Stimulated activated CD4-positive, alpha-beta T cell treated with anti-CD3 and anti-CD28 coated beads, Interleukin-4, amount 100 ng/mL, for 4 hours (primary cell): ENCODE results near the gene SLX4IP.

ENCODE experiments used
- DNase-seq, 2 experiments: peaks; one replicate each; pipeline ENCODE4 v3.0.0-alpha.2; 2020

The SLX4IP gene

DNA sequence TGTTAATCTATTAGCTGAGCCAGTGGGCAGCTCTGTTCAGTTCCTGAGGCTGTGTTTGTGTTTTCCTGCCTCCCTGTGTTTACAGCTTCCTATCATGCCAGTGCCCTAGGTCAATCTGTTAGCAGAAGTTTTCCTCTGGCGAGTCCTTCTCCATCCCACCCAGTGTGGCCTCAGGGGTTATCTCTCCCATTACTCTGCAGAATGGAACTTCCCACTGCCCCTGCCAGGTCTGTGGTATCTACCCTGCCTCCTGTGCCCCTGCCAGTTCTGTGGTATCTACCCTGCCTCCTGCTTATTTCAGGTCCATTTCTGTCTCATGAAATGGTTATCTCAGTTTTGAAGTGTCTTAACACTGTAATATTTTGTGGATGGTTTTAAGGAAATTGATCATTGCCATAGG, 63.1 kb downstream of the SLX4IP start:
- DNase-seq = no peak

DNA sequence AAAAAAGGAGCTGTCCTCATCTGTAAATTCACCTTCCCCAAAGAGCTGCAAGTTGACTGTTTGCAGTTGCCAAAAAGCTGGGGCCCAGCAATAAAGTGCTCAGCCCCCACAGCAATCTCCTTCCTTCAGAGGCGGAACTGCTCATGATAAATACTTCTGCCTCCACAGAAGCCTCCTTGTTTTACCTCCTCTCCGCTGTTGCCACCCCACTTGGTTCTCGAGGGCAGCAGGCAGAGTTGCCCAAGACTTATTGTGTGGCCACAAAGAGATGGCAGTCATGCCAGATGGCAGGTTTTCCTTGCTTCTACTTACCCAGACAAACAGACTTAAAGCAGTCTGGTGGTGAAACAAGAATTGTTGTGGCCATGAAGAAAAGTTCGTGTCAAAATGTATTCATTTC, 66.3 kb downstream of the SLX4IP start:
- DNase-seq = peak in 1 of 2 experiments; percentile 7

DNA sequence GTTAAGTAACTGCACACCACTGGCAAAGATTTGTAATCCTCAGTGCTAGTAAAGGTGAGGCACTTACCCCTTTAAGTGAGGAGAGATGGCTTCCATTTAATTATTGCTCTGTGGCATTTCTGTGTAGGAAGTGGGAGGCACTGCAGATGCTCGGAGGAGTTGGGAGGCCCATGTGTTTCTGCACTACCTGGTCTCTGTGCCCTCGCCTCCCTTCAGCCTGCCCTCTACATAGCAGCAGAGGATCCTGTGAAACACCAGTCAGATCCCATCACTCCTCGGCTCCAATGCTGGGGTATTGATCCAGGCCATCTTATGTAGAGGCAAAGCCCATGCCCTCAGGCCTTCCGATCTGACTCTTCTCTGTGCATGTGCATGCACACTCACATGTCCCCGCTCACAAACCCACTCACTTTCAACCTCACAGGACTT, 67.0 kb downstream of the SLX4IP start:
- no peak for DNase-seq

DNA sequence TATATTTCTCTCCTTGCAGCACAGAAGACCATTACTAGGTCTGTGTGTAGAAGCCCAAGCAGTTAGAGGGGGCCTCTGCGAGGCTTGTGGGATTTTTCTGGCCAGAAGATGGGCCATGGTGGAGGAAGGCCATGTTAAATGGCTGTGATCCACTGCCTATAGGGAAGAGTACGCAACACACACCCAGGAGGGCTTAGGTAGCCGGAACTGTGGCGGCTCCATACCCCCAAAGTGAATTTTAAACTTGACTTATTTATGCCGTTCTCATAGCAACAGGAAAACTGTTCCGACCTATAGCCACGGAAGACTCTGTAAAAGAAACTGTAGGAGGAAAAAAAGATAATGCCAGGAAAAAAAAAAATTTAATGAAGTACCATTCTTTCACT, 69.5 kb downstream of the SLX4IP start:
- no peak for DNase-seq

DNA sequence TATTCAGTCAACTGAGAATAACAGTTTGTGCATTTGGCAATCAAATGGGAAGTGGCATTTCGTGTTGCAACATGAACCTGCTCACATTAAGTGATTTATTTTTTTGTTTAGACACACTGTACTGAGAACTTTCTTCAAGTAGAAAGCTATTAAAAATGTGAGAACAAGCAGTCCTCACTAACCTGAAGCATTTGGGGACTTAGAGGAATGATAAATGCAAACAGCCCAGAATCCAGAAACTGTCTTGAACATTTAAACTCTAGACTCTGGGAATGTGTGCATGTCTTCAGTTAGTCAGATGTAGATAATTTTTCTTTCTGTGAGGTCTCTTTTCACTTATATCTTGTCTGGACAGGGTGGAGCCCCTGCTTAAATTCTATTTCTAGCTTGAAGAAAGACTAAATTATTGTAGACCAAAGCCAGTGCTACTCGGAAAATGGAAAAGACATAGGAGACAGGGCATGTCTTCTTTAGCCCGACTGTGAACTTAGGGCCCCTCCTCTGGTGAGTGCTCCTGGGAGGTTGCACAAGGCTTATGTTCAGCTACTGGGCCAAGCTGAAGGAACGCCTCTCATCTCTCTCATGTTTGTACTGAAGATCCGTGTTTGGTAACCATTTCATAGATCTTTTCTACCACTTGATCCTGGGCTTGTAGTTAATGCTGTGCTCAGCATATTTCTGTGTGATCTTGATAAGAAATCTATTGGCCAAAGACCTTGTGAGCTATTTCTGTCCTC, 70.1 kb downstream of the SLX4IP start:
- DNase-seq = no peak

DNA sequence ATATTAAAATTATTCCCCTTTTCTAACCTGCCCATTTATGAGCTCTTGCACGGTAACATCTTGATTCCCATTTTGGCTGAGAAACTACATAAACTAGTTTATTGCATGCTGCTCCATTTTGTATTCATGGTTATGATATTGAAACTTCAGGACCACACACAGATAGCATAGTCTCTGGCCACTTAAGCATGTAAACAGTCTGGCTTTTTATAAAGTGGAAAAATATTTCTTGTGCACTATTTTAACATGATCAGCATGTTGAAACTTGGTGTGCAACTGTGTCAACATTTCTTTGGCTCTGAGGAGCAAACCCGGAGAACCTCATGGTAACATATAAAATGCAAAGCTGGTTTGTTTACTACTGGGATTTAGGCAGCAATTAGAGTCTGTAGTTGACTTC, 70.7 kb downstream of the SLX4IP start:
- no peak for DNase-seq

DNA sequence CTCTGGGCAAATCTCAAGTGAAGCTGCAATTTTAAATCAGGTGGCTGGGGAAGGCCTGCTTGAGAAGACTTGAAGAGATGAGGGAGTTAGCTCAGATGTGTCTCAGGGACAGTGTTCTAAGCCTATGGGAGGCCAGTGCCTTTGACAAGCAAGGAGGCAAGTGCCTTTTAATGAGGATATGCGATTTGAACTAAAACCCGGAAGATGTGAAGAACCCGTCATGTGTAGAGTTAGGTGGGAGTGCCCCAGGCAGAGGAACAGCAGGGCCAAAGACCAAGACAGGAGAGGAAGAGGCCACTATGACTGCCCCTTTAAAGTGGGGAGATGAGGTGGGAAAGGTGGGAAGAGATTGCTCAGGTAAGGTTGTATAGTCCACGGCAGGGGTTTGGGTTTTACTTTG, 71.9 kb downstream of the SLX4IP start:
- no peak for DNase-seq

DNA sequence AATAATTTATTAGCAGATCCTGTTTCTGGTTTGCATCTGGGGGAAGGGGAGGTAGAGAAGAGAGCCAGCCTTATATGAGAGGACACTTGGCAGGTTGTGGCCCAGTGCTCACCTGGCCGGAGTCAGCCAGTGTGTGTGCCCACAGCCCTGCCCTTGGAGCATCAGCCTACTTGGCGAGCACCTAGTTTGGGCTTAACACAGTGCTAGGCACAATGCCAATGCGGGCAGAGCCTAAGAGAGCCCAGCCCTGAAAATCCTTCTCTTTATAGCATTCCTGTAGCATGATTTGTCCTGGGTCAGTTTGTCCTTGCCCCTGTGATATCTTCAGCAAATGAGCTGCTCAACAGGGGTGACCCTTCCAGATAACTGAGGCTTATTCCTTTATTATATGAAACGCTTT, 73.0 kb downstream of the SLX4IP start:
- no peak for DNase-seq

DNA sequence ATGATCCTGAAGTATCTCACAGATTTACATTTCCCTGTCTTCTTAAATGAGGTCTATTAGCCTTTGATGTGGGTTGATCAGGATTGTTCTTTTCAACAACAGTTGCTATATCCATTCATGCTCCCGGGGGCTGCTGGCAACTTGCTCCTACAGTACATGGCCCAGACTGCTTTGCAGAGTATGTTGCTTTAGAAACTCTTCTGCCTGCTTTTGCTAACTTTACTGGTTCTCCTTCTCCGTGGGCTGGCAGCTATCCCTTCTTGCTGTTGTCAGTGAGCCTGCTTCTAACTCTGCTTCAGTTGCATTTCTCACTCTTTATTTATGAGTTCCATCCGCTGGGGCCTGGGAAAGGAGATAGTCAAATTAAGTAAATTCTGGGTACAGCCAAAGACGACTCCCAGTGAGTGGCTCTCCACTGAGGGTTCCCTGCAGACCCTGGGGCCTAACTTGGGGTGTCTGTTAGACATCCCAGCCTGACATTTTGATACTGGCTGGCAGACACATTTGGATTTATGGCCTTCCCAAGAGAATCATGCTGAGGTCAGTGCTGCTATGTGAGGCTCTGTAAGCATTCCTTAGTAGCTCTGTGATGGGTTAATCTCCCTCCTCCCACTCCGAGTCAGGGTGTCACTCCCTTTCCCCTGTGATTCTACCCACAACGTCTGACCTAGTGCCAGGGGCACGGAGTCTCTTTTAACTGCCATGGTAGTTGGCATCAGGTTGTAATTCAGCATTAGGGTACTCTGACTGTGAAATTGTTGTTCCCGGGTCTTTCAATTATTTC, 73.6 kb downstream of the SLX4IP start:
- no peak for DNase-seq

DNA sequence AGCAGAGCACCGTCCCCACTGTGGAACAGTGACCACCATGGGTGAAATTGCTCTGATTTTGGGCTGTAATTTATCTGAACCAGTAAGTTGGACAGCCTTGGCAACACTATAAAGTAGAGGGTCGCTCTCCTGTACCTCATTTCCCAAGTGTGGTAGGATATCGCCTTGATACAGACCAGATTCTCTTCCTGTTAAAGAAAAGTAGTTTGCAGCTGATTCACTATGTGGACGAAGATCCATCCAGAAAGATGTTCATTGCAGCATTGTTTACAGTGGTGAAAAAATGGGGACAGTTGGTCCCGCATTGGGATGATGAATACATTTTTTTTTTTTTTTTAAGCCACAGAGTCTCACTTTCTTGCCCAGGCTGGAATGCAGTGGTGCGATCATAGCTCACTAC, 74.3 kb downstream of the SLX4IP start:
- DNase-seq = no peak

DNA sequence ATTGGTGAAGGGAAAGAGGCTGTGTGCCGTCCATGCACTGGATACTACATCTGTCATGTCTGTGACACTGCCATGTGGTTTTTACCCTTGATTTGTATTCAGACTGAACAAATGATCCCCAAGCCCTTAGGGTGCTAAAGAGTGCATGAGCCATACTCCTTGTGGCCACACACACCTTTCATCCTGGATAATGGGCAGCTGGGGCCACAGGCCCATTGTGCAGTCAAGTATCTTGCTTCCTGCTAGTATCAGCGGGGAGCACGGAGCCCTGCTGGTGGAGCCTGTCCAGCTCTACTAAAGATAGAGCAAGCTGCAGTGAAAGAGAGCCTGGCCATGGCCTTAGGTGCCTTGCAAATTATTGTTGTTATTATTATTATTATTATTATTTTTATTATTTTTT, 75.1 kb downstream of the SLX4IP start:
- no peak for DNase-seq

DNA sequence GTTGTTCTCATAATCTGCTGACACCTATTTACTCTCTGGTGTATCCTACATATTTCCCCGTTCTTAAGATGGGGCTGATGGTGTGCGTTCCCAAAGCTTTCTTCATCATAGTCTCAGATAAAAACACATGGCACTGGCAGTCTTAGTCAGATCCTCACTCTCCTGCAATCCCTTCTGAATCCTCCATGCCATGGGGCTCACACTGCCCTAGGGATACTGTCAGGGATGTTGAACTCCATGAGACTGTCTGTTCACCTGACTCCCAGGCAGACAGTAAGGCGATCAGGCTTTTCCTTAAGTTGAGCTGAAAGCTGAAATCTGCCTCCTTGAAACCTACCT, 76.0 kb downstream of the SLX4IP start:
- DNase-seq = no peak

DNA sequence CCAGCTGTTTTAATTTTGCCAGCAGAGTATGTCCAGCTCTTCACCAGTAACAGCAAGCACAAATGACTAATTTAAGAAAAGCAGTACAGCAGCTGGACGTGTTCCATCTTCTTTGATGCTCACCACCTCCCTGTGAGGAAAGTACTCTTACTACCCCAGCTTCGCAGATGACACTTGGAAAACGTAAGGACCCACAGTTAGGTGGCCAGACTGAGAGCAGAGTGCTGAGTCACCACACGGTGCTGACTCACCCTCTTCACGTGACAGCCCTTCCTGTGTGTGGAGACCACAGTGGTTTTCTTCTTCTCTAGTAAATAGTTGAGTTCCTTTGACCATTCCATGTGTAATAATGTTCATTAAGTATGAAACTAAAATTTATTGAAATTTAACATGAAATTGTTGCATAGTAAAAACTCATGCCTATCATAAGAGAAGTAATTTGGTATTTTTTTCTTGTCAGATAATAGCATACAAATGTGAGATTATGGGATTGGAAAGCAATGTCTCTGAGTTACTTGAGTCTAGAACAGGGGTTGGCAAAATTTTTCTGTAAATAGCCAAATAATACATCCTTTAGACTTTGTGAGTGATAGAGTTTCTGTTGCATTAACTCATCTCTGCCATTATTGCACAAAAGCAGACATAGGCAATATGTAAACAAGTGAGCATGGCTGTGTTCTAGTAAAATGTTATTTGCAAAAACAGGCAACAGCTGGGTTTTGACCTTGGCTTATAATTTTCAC, 76.6 kb downstream of the SLX4IP start:
- peak; percentile 50 to 75 for DNase-seq

DNA sequence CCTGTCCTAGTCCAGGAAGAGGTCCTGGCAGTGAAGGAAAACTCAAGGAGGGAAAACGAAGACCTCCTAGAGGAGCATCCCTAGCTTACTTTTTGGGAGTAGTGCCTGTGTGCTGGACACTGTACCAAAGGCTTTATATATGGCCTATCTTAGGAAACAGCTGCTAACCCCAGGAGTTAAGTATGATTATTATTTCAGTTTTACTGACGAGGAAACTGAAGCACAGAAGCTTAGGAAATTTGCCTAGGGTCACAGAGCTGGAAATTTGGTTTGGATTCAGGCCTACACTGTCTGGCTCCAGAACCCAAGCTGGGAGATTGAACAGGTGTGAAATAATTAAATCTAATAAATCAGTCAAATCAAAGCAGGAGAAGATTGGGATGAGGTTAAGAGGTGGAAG, 78.0 kb downstream of the SLX4IP start:
- no peak for DNase-seq

DNA sequence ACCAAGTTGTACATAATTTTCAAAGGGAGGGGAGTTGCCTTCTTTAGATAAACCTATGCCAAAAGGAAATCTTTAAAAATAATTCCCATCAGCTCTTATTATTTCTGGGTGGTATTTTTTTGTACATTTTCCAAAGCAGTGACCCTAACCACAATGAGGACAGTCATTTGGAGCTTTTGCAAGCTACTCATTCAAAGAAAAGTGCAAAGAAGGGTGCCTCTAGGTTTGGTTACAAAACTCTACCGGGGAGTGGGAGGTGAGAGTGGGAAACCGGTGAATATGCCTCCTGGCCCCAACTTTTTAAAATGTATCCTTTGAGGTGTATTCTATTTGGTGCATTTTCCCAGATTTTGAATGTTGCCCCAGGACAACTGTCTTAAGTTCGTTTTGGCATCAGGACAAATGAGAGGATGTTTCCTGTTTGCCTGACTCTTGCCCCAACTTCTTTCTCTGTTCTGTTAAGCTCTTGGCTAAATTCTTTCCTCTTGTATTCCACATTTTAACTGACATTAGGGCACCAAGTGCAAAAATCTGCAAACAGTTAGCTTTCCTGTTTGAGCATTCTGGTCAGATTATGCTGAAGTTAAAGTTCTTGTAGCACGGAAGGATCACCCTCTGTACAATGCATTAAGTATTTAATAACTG, 78.9 kb downstream of the SLX4IP start:
- DNase-seq = no peak

DNA sequence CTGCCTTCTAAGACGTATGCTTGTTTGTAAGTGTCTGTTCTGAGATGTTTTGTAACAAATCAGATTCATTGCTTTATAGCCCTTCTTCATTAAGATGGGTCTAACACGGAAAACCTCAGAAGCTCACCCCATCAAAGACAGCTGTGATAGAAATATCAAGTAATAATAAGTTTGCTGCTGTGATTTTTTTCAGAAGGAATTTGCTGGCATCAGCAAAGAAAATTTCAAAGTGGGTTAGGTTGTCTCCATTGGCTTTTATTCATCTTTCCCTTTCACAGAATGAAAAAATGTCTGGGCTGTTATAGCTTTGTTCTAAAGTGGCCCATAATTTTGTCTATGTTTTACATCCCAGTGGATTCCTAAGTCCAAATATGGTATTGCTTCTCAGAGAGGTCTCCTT, 81.4 kb downstream of the SLX4IP start:
- DNase-seq = no peak

DNA sequence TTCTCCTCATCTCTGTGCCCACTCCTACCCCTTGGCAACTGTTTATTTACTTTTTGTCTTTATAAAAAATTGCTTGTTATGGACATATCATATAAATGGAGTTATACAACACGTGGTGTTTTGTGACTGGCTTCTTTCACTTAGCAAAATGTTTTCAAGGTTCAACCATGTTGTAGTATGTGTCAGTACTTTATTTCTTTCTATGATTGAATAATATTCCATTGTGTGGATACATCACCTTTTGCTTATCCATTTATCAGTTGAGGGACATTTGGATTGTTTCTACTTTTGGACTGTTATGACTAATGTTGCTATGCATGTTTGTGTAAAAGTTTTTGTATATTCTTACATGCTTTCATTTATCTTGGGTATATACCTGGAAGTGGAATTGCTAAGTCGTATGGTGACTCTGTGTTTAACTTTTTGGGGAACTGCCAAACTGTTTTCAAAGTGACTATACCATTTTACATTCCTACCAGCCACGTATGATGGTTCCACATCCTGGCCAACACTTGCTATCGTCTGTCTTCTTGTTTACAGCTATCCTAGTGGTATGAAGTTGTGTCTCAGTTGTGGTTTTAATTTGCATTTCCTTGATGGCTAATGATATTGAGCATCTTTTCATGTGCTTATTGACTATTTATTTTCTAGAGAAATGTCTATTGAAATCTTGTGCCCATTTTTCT, 84.4 kb downstream of the SLX4IP start:
- DNase-seq = no peak

DNA sequence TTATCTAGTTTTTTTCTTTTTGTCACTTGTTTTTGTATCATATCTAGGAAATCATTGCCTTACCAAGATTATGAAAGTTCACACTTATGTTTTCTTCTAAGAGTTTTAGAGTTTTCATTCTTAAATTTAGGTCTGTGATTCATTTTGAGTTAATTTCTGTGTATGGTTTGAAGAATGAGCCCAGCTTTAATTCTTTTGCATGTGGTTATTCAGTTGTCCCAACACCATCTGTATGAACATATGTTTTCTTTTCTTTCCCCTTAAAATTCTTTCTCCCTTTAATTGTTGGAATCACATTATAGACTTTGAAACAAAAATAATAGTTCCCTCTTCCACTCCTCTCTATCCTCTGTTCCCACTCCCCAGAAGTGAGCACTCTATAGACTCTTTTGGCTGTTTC, 85.4 kb downstream of the SLX4IP start:
- DNase-seq = no peak

DNA sequence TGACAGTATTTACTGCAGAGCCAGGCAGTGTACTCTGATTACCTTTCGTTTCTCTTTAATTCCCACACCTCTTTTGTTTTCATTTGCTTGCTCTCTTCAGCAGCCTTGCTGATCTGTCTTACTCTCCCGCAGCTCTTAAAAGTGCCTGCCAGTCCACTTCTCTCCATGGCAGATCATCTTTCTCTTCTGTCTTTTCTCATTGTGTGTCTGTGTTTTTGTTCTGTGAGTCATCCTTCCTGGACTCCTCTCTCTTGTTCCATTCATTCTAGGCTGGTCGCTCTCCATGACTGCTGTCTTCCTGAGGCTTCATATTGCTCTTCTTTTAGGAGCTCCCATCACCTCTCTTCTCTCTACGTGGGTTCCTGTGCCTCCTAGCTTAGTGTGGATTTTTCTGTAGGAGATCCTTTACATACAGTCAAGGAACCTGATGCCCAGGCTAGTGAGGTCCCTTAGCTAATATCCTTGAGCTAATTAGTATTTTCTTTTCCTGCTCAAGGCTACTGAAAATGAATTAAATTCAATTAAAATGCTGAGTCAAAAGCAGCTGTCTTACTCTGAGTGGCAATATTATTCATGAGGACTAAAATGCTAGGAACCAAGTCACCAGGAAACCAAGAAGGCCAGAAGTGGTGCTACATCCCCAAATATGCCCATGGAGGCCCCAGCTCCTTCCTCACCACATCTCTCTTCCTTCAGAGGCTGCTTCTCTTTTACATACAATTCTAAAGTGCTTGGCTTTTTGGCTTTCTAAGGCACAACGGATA, 86.1 kb downstream of the SLX4IP start:
- no peak for DNase-seq

DNA sequence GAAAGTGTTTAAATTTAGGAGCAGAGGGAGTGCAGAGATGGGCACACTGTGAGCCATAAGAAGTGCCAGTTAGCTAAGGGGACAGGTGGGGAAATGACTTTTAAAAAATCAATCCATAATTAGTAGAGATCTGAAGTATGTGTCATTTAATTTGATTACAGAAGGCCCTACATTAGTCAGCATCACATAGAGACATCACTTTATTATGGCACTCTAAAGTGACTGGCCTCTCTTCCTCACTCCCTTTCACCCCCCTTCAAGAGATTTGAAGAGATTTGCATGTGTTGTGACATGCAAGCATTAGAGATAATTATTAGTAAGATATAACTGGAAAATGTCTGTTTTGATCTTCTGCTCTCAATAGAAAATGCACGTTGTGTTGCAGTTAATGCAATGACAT, 86.7 kb downstream of the SLX4IP start:
- no peak for DNase-seq

DNA sequence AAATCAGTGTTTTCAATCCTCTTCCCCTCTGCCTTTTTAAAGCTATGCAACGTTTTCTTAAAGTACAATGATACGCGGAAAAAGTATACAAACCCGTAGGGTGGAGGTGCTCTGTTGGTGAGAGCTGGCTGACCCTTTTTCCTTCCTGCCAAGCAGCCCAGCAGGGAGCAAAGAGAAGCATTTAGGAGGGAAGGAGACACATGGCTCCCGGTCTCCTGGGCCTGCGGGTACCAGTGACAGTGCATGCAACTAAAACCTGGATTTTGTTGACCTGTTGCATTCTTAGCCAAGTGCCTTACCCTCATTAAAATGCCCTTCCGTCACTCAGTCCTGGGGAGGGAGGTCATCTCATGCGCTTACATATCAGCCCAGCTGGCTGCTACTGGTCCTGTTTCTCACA, 87.2 kb downstream of the SLX4IP start:
- DNase-seq = no peak

DNA sequence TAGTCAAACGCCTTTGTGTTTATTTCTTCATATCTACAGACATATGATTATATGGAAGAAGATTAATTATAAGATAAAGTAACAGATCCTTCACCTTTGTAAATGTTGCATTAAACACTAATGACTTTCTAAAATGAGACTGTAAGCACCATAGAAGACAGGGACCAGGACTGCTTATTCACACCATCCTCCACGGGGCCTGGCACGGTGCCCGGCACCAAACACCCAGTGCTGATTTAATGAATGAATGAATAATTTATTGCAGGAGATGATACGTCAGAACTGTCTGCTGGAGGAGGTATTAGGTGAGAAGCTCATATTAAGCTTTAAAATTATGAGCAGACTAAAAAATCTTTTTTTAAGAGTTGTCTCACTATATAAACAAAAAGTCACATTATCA, 88.3 kb downstream of the SLX4IP start:
- no peak for DNase-seq
